ENCODE data around the gene ID4.

DNA sequence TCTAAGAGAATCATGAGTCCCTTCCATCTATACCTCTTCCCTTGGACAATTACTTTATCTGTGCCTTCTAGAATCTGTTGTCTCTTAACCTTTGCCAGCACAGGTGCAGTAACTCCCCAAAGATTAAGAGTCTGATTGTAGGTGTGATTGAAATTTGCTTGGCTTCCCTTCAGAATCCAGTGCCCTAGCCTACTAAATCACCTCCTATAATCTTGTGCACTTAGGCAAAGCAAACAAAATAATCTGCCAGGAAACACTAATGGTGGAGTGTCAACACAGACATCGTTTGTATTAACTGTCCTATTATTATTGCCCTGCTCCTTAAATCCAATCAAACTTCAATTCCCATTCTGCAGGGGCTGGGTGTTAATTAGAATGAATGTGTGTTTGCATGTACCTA is 28.0 kb downstream of the ID4 start:
- TF ChIP-seq POLR2A (IDR thresholded peaks at IDR 0.05): no peak
- TF ChIP-seq, protein P1, sequence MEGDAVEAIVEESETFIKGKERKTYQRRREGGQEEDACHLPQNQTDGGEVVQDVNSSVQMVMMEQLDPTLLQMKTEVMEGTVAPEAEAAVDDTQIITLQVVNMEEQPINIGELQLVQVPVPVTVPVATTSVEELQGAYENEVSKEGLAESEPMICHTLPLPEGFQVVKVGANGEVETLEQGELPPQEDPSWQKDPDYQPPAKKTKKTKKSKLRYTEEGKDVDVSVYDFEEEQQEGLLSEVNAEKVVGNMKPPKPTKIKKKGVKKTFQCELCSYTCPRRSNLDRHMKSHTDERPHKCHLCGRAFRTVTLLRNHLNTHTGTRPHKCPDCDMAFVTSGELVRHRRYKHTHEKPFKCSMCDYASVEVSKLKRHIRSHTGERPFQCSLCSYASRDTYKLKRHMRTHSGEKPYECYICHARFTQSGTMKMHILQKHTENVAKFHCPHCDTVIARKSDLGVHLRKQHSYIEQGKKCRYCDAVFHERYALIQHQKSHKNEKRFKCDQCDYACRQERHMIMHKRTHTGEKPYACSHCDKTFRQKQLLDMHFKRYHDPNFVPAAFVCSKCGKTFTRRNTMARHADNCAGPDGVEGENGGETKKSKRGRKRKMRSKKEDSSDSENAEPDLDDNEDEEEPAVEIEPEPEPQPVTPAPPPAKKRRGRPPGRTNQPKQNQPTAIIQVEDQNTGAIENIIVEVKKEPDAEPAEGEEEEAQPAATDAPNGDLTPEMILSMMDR (IDR thresholded peaks at IDR 0.05): no peak
